Skeletal muscle cell (primary cell): ENCODE measurements around the gene INPP5D.
"Not testable (repeated sequence)": the region's sequence is repeated elsewhere in the genome, so short reads cannot be mapped to it uniquely, and the experiment has no call there.

Source experiments
- DNase-seq: peaks from one replicate; pipeline ENCODE4 v3.0.0-alpha.2; 2010; ENCODE audit warnings: low read depth
- H3K4me3 ChIP-seq: 2 replicates; pipeline ENCODE4 v1.5.1; 2011; ENCODE audit warnings: low read depth, mild to moderate bottlenecking, control low read depth, low read length, moderate library complexity

Gene INPP5D

GRCh38 chr2:233085839-233086150, 25.7 kb downstream of the INPP5D start:
- no peak overlapping the region for H3K4me3 ChIP-seq
- DNase-seq: no peak

- no peak overlapping the region for H3K4me3 ChIP-seq
- no peak for DNase-seq
Measured at GRCh38 chr2:233087713-233088112, 27.6 kb downstream of the INPP5D start.

- H3K4me3 ChIP-seq: no peak overlapping the region
- DNase-seq: no peak
Measured at GRCh38 chr2:233088972-233089345, 28.8 kb downstream of the INPP5D start.

GRCh38 chr2:233089851-233090250, 29.7 kb downstream of the INPP5D start:
- DNase-seq: no peak
- H3K4me3 ChIP-seq: no peak overlapping the region

- no peak for DNase-seq
- H3K4me3 ChIP-seq: no peak overlapping the region
Measured at GRCh38 chr2:233090879-233091278, 30.7 kb downstream of the INPP5D start.

- no peak for DNase-seq
- no peak overlapping the region for H3K4me3 ChIP-seq
Measured at GRCh38 chr2:233091595-233092375, 31.6 kb downstream of the INPP5D start.

GRCh38 chr2:233092432-233093165, 32.5 kb downstream of the INPP5D start:
- H3K4me3 ChIP-seq: no peak overlapping the region
- DNase-seq: no peak

- H3K4me3 ChIP-seq: no peak overlapping the region
- no peak for DNase-seq
Measured at GRCh38 chr2:233093166-233093448, 33.0 kb downstream of the INPP5D start.

GRCh38 chr2:233093721-233094120, 33.6 kb downstream of the INPP5D start:
- H3K4me3 ChIP-seq: no peak overlapping the region
- DNase-seq: no peak

GRCh38 chr2:233094614-233095013, 34.5 kb downstream of the INPP5D start:
- no peak overlapping the region for H3K4me3 ChIP-seq
- no peak for DNase-seq

- H3K4me3 ChIP-seq: no peak overlapping the region
- no peak for DNase-seq
Measured at GRCh38 chr2:233096006-233096405, 35.9 kb downstream of the INPP5D start.

- DNase-seq: no peak
- no peak overlapping the region for H3K4me3 ChIP-seq
Measured at GRCh38 chr2:233098618-233099017, 38.5 kb downstream of the INPP5D start.

- not testable (repeated sequence) for H3K4me3 ChIP-seq, DNase-seq
Measured at GRCh38 chr2:233099820-233100191, 39.7 kb downstream of the INPP5D start.

GRCh38 chr2:233100192-233100998, 40.3 kb downstream of the INPP5D start:
- DNase-seq: no peak
- H3K4me3 ChIP-seq: no peak overlapping the region

GRCh38 chr2:233101141-233101540, 41.0 kb downstream of the INPP5D start:
- no peak overlapping the region for H3K4me3 ChIP-seq
- DNase-seq: no peak

GRCh38 chr2:233101816-233102215, 41.7 kb downstream of the INPP5D start:
- H3K4me3 ChIP-seq: no peak overlapping the region
- no peak for DNase-seq

- no peak for DNase-seq
- no peak overlapping the region for H3K4me3 ChIP-seq
Measured at GRCh38 chr2:233105156-233105895, 45.2 kb downstream of the INPP5D start.

- no peak for DNase-seq
- H3K4me3 ChIP-seq: no peak overlapping the region
Measured at GRCh38 chr2:233105930-233106329, 45.8 kb downstream of the INPP5D start.

- H3K4me3 ChIP-seq: no peak overlapping the region
- DNase-seq: no peak
Measured at GRCh38 chr2:233107011-233107410, 46.9 kb downstream of the INPP5D start.

- H3K4me3 ChIP-seq: no peak overlapping the region
- no peak for DNase-seq
Measured at GRCh38 chr2:233107831-233108300, 47.7 kb downstream of the INPP5D start.
